Endothelial cell of umbilical vein (primary cell): Measurements from ENCODE around the gene YIPF2. TPM values are rescaled to one million over a fixed set of nuclear protein-coding genes. Genes with fewer than 3 reads are reported as not detected.

Source experiments
- BruUV-seq: library from RNA; stranded (reverse); fragments of 400-500 nt; replicated peaks from 2 replicates; lab custom pipeline; 2021; lab: Mats Ljungman, UMichigan
- CTCF ChIA-PET: fragments of 300-600, 350-600 bp; sonication (Branson Sonifier 250); formaldehyde crosslinking; loops from one replicate; lab custom pipeline; 2021; ENCODE audit warnings: antibody characterized with exemption, inconsistent platforms; lab: Charles Lee
- POLR2A ChIA-PET: fragments of 300-600, 350-600 bp; sonication (Branson Sonifier 250); formaldehyde crosslinking; loops from one replicate; lab custom pipeline; 2021; ENCODE audit warnings: antibody characterized with exemption, inconsistent platforms; lab: Charles Lee
- DNase-seq: peaks from one replicate; pipeline ENCODE4 v3.0.0-alpha.2; 2011; ENCODE audit warnings: low read depth, low spot score
- FAIRE-seq: peaks from 2 replicates; lab custom pipeline; 2011; peaks lifted over from hg19 to GRCh38; lab: Jason Lieb, UNC
- H2AFZ ChIP-seq: 2 replicates; pipeline ENCODE4 v1.6.0; 2012; ENCODE audit warnings: low read depth, low read length, control low read depth, inconsistent platforms
- H3K27ac ChIP-seq: 2 replicates; pipeline ENCODE4 v1.5.1; 2011; ENCODE audit warnings: low read depth, mild to moderate bottlenecking, control low read depth, low read length, moderate library complexity; ENCODE audit not compliant: insufficient read depth
- H3K27me3 ChIP-seq, 2 experiments: 2 replicates each; pipeline versions ENCODE4 v1.6.0 to v1.6.1; 2011; ENCODE audit warnings: low read length in 2 of 2, mixed read lengths in 1 of 2; ENCODE audit not compliant: control insufficient read depth in 2 of 2, insufficient read depth in 2 of 2
- H3K36me3 ChIP-seq, 2 experiments: 2 replicates in 1 of 2; 3 replicates in 1 of 2; pipeline ENCODE4 v1.5.1; 2011; ENCODE audit warnings: low read length in 2 of 2, mild to moderate bottlenecking in 1 of 2, moderate library complexity in 1 of 2; ENCODE audit not compliant: control insufficient read depth in 2 of 2, insufficient read depth in 2 of 2; ENCODE audit errors: extremely low read depth in 1 of 2
- H3K4me1 ChIP-seq: 3 replicates; pipeline ENCODE4 v1.5.1; 2011; ENCODE audit warnings: mild to moderate bottlenecking, low read length; ENCODE audit not compliant: control insufficient read depth, insufficient read depth; ENCODE audit errors: extremely low read depth
- H3K4me2 ChIP-seq: 2 replicates; pipeline ENCODE4 v1.6.1; 2011; ENCODE audit warnings: low read length, control low read depth, mixed read lengths; ENCODE audit not compliant: insufficient read depth
- H3K4me3 ChIP-seq, 3 experiments: fragments of 200-600 bp in 1 of 3; sonication (generic), shearing (Covaris generic) in 1 of 3; replicated peaks in 1 of 3; 2 replicates each; pipeline ENCODE4 v1.5.1; 2011 to 2016; ENCODE audit warnings: control low read depth in 3 of 3, low read length in 3 of 3, mild to moderate bottlenecking in 2 of 3, inconsistent platforms in 1 of 3, low read depth in 1 of 3, moderate library complexity in 1 of 3; ENCODE audit not compliant: insufficient read depth in 1 of 3
- H3K79me2 ChIP-seq: 2 replicates; pipeline ENCODE4 v1.6.0; 2012; ENCODE audit warnings: low read length, inconsistent platforms; ENCODE audit not compliant: control insufficient read depth, insufficient read depth
- H3K9ac ChIP-seq: replicated peaks from 2 replicates; pipeline ENCODE3; 2011; ENCODE audit warnings: low read length, control low read depth; ENCODE audit not compliant: insufficient read depth; ENCODE audit errors: extremely low read depth
- H3K9me1 ChIP-seq: replicated peaks from 3 replicates; pipeline ENCODE4 v1.6.0; 2011; ENCODE audit warnings: mild to moderate bottlenecking, low read length; ENCODE audit not compliant: control insufficient read depth, insufficient read depth; ENCODE audit errors: extremely low read depth
- H3K9me3 ChIP-seq: replicated peaks from 2 replicates; pipeline ENCODE4 v1.5.1; 2012; ENCODE audit warnings: low read length, inconsistent platforms; ENCODE audit not compliant: control insufficient read depth, insufficient read depth
- H4K20me1 ChIP-seq: replicated peaks from 2 replicates; pipeline ENCODE3; 2011; ENCODE audit warnings: mild to moderate bottlenecking, low read length; ENCODE audit not compliant: control insufficient read depth, insufficient read depth; ENCODE audit errors: extremely low read depth
- EZH2 ChIP-seq: IDR thresholded peaks from 2 replicates; pipeline ENCODE4 v1.6.1; 2012; ENCODE audit warnings: borderline replicate concordance, low read depth, mild to moderate bottlenecking, moderate library complexity, low read length, inconsistent platforms; ENCODE audit not compliant: severe bottlenecking
- FOS ChIP-seq: IDR thresholded peaks from 2 replicates; pipeline ENCODE4 v1.6.1; 2011; ENCODE audit warnings: mild to moderate bottlenecking, low read length, moderate library complexity, borderline replicate concordance; ENCODE audit not compliant: insufficient read depth
- GATA2 ChIP-seq: IDR thresholded peaks from 2 replicates; pipeline ENCODE4 v1.7.0; 2011; ENCODE audit warnings: low read depth, mild to moderate bottlenecking, moderate library complexity, mixed read lengths, low read length; ENCODE audit not compliant: insufficient read length, insufficient read depth
- JUN ChIP-seq: IDR thresholded peaks from 2 replicates; pipeline ENCODE4 v1.6.1; 2011; ENCODE audit warnings: borderline replicate concordance, low read depth; ENCODE audit not compliant: insufficient read length, insufficient read depth
- MYC ChIP-seq: IDR thresholded peaks from one replicate; pipeline ENCODE4 v1.6.1; 2011; ENCODE audit warnings: mild to moderate bottlenecking, low read depth, low read length
- POLR2A ChIP-seq: IDR thresholded peaks from 2 replicates; pipeline ENCODE4 v1.6.1; 2012; ENCODE audit warnings: low read depth, mild to moderate bottlenecking, control low read depth, low read length
- POLR2AphosphoS5 ChIP-seq: IDR thresholded peaks from 2 replicates; pipeline ENCODE4 v1.6.1; 2012; ENCODE audit warnings: low read depth, mild to moderate bottlenecking, control low read depth, low read length, moderate library complexity; ENCODE audit not compliant: insufficient read depth
- dilution Hi-C: fragments of 300-500 bp; cut with MboI; formaldehyde crosslinking; loops from one replicate; pipeline ENCODE4 v1.15.0; 2019; ENCODE audit warnings: low sequenced_read_pairs; ENCODE audit not compliant: extremely low pct_ligation_motif_present
- intact Hi-C: fragments of 100-400 bp; cut with micrococcal nuclease; formaldehyde crosslinking; loops from one replicate; pipeline ENCODE4 v1.10.0; 2022
- polyA plus RNA-seq, 4 experiments: library from polyadenylated mRNA; depleted of rRNA in 3 of 4; stranded (reverse) in 3 of 4; unstranded in 1 of 4; fragments of >200 nt; gene quantifications; 2 replicates each; pipeline versions ENCODE4 v1.2.1 to v1.2.3, GENCODE V29; 2011 to 2012; ENCODE audit warnings: missing spikeins in 1 of 4
- total RNA-seq: library from RNA; stranded (reverse); gene quantifications from 2 replicates; pipeline ENCODE4 v1.2.3, GENCODE V29; 2021
- TF ChIP-seq, protein P1 (sequence below), 2 donors: IDR thresholded peaks; 1 replicate in 1 of 2; 2 replicates in 1 of 2; pipeline ENCODE4 v1.5.1; 2011; ENCODE audit warnings: low read length in 2 of 2, mild to moderate bottlenecking in 2 of 2, moderate library complexity in 2 of 2, control low read depth in 1 of 2, inconsistent platforms in 1 of 2, low read depth in 1 of 2; ENCODE audit not compliant: insufficient read depth in 1 of 2; ENCODE audit errors: extremely low read depth in 1 of 2
- TF ChIP-seq, protein P2 (sequence below): IDR thresholded peaks from 2 replicates; pipeline ENCODE4 v1.6.1; 2011; ENCODE audit not compliant: insufficient read depth, insufficient read length

The YIPF2 gene
- total and polyA plus RNA-seq, 2 donors (not counting 3 experiments of a cell fraction or from before 2014, with no cell fraction given) = 47.8 to 104 TPM

DNA sequence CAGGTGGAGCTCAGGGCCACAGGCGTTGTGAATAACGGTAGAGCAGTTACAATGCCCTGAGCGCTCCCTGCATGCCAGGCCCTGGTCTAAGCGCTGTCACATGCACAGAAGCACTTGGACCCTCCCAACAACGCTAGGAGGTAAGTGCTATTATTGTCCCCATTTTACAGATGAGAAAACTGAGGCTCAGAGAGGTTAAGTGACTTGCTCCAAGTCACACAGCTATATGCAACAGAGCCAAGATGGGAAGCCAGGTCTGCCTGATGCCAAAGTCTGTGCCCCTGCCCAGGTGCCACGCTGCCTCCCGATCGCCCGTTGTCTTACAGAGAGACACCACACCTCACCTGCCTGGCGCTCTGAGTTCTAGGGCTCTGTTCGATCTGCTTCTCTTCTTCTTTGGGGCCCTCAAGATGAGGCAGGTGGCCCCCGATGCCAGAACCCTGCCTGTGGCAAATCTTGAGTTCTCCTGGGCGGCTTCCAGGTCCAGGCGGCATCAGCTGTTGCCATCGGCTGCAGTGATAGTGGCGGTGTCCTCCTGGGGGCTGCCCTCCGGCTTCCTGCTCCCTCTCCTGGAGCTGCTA lies 20.0 kb downstream of the YIPF2 start:
- Histone ChIP-seq H3K27ac (no peak overlapping the region), H2AFZ (no peak overlapping the region), H4K20me1 (no peaks in the 10 kb centered on the region), H3K4me1 (no peaks in the 10 kb centered on the region), H3K4me2 (no peak overlapping the region), H3K9ac (no peak overlapping the region), H3K9me3 (no peaks in the 10 kb centered on the region), H3K36me3 (peaks cover 0 to 30% of the 10 kb centered on the region in 2 experiments), H3K27me3 (no peaks in the 10 kb centered on the region), H3K79me2 (no peaks in the 10 kb centered on the region), H3K4me3 (no peak overlapping the region), H3K9me1 (no peaks in the 10 kb centered on the region)
- no TSS peak for BruUV-seq
- TF ChIP-seq, protein P1, sequence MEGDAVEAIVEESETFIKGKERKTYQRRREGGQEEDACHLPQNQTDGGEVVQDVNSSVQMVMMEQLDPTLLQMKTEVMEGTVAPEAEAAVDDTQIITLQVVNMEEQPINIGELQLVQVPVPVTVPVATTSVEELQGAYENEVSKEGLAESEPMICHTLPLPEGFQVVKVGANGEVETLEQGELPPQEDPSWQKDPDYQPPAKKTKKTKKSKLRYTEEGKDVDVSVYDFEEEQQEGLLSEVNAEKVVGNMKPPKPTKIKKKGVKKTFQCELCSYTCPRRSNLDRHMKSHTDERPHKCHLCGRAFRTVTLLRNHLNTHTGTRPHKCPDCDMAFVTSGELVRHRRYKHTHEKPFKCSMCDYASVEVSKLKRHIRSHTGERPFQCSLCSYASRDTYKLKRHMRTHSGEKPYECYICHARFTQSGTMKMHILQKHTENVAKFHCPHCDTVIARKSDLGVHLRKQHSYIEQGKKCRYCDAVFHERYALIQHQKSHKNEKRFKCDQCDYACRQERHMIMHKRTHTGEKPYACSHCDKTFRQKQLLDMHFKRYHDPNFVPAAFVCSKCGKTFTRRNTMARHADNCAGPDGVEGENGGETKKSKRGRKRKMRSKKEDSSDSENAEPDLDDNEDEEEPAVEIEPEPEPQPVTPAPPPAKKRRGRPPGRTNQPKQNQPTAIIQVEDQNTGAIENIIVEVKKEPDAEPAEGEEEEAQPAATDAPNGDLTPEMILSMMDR (IDR thresholded peaks at IDR 0.05; ENCODE audit: extremely low read depth in 1 of 2, insufficient read depth in 1 of 2, low read depth in 1 of 2, low read length in 2 of 2) = no peak
- TF ChIP-seq, protein P2, sequence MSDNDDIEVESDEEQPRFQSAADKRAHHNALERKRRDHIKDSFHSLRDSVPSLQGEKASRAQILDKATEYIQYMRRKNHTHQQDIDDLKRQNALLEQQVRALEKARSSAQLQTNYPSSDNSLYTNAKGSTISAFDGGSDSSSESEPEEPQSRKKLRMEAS = no peak
- TF ChIP-seq EZH2 (no peak), POLR2A (no peak), JUN (no peak)
- dilution Hi-C loops (no loop called here), intact Hi-C loops (no loop called here)
- CTCF ChIA-PET = interaction anchor here (1.9 kb wide), 1 partner anchor 37 kb away, joined by 7 read pairs; the partner anchor contains the start of gene CARM1
- FAIRE-seq (no peak), DNase-seq (no peak)
- POLR2A ChIA-PET = no interaction called here

DNA sequence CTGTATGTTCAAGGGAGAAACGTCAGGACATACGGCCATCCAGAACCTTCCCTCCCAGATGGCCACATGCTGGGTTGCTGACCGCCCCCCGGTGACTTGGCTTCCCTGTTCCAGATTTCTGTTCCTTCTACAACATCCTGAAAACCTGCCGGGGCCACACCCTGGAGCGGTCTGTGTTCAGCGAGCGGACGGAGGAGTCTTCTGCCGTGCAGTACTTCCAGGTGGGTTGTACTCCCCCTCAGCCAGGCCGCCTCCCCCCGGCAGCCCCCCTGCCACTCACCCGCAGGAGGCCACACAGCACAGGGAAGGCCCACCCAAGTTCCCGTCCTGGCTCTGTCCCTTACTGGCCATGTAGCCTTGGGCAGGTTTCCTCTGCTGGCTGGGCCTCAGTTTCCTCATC lies 20.5 kb downstream of the YIPF2 start:
- H3K9me1 ChIP-seq = no peaks in the 10 kb centered on the region
- no peaks in the 10 kb centered on the region for H3K9me3 ChIP-seq
- FAIRE-seq (no peak), DNase-seq (no peak)
- TF ChIP-seq MYC (no peak), FOS (no peak), EZH2 (no peak), POLR2A (no peak), POLR2AphosphoS5 (no peak), GATA2 (no peak), JUN (no peak)
- TF ChIP-seq, protein P1 (IDR thresholded peaks at IDR 0.05; ENCODE audit: extremely low read depth in 1 of 2, insufficient read depth in 1 of 2, low read depth in 1 of 2, low read length in 2 of 2) = no peak
- TF ChIP-seq, protein P2 = no peak
- peaks cover 0 to 30% of the 10 kb centered on the region in 2 experiments for H3K36me3 ChIP-seq
- peaks cover 2% of the 10 kb centered on the region for H3K79me2 ChIP-seq
- H4K20me1 ChIP-seq = no peaks in the 10 kb centered on the region
- H3K4me2 ChIP-seq = no peak overlapping the region
- no peak overlapping the region for H2AFZ ChIP-seq
- CTCF ChIA-PET = no interaction called here
- H3K4me3 ChIP-seq = no peak overlapping the region
- intact Hi-C loops = no loop called here
- BruUV-seq = no TSS peak
- H3K4me1 ChIP-seq = no peaks in the 10 kb centered on the region
- no peak overlapping the region for H3K9ac ChIP-seq
- POLR2A ChIA-PET = no interaction called here
- no peak overlapping the region for H3K27ac ChIP-seq
- dilution Hi-C loops = no loop called here
- no peaks in the 10 kb centered on the region for H3K27me3 ChIP-seq
